ENCODE data around the gene PSORS1C2. TPM values are rescaled to one million over a fixed set of nuclear protein-coding genes. Genes with fewer than 3 reads are reported as not detected.

The PSORS1C2 gene
- total RNA-seq, 2 donors from 2014 or later = not detected

- H3K9me3 ChIP-seq = no peaks in the 10 kb centered on the region
- TF ChIP-seq POLR2A (IDR thresholded peaks at IDR 0.05) = no peak
- no peak for TF ChIP-seq CTCF (IDR thresholded peaks at IDR 0.05)
- WGBS, 2 donors = 56 to 63% methylated on average over 4 of the region's 4 CpGs
- no peak overlapping the region for H3K4me3 ChIP-seq
- no peaks in the 10 kb centered on the region for H3K4me1 ChIP-seq
- no peak overlapping the region for H3K27ac ChIP-seq
- H3K36me3 ChIP-seq (replicated peaks in 1 of 2; ENCODE audit: insufficient read depth in 1 of 2, low read depth in 2 of 2) = no peaks in the 10 kb centered on the region
- intact Hi-C loops (cut with DNase I) = no loop called here
- no peak for ATAC-seq
- no peak for DNase-seq
- H3K27me3 ChIP-seq = no peaks in the 10 kb centered on the region
Observed at GRCh38 chr6:31107052-31107451, 31.8 kb downstream of the PSORS1C2 start.

GRCh38 chr6:31103136-31103535, 35.7 kb downstream of the PSORS1C2 start:
- Histone ChIP-seq H3K9me3 (no peaks in the 10 kb centered on the region), H3K27me3 (no peaks in the 10 kb centered on the region), H3K36me3 (replicated peaks in 1 of 2; ENCODE audit: insufficient read depth in 1 of 2, low read depth in 2 of 2) (no peaks in the 10 kb centered on the region), H3K4me3 (no peak overlapping the region), H3K4me1 (no peaks in the 10 kb centered on the region), H3K27ac (no peak overlapping the region)
- TF ChIP-seq CTCF (IDR thresholded peaks at IDR 0.05) (no peak), POLR2A (IDR thresholded peaks at IDR 0.05) (no peak)
- ATAC-seq = no peak
- DNase-seq = no peak
- intact Hi-C loops (cut with DNase I) = no loop called here
- WGBS, 2 donors = 95% methylated on average over 2 of the region's 2 CpGs; no CpG with 5 or more reads in 1 of the 2 donors

- Histone ChIP-seq H3K9me3 (no peaks in the 10 kb centered on the region), H3K36me3 (replicated peaks in 1 of 2; ENCODE audit: insufficient read depth in 1 of 2, low read depth in 2 of 2) (no peaks in the 10 kb centered on the region), H3K27me3 (no peaks in the 10 kb centered on the region), H3K4me1 (peaks cover 13% of the 10 kb centered on the region), H3K4me3 (no peak overlapping the region), H3K27ac (no peak overlapping the region)
- DNase-seq = no peak
- WGBS, 2 donors = 89 to 91% methylated on average over 4 of the region's 4 CpGs
- TF ChIP-seq POLR2A (IDR thresholded peaks at IDR 0.05) = no peak
- no peak for TF ChIP-seq CTCF (IDR thresholded peaks at IDR 0.05)
- intact Hi-C loops (cut with DNase I) = no loop called here
- no peak for ATAC-seq
Observed at GRCh38 chr6:31098449-31098938, 40.4 kb downstream of the PSORS1C2 start.

DNA sequence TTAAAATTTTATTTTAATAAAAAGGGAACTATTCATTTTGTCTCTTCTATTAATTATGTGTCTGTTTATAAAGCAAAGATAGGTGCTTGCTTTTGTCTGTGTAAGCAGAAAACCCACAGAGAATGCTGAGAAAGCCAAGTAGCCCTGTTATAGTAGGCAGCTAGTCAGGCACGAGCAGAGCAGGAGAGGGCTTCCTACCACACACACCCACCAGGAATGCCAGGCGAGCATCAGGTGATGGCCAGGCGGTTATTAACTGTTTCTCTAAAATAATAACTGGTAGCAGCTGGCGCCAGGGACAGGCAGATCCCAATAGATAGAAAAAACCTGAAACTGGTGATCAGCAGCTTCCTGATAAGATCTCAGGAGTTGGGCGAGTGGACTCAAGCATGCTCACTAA, 42.2 kb downstream of the PSORS1C2 start:
- intact Hi-C loops (cut with DNase I) = no loop called here
- Histone ChIP-seq H3K27me3 (no peaks in the 10 kb centered on the region), H3K9me3 (no peaks in the 10 kb centered on the region), H3K27ac (no peak overlapping the region), H3K4me1 (peaks cover 13% of the 10 kb centered on the region), H3K36me3 (replicated peaks in 1 of 2; ENCODE audit: insufficient read depth in 1 of 2, low read depth in 2 of 2) (no peaks in the 10 kb centered on the region), H3K4me3 (no peak overlapping the region)
- 65 to 75% methylated on average over 5 of the region's 5 CpGs for WGBS, 2 donors
- no peak for TF ChIP-seq CTCF (IDR thresholded peaks at IDR 0.05)
- TF ChIP-seq POLR2A (IDR thresholded peaks at IDR 0.05) = no peak
- no peak for DNase-seq
- ATAC-seq = no peak

DNA sequence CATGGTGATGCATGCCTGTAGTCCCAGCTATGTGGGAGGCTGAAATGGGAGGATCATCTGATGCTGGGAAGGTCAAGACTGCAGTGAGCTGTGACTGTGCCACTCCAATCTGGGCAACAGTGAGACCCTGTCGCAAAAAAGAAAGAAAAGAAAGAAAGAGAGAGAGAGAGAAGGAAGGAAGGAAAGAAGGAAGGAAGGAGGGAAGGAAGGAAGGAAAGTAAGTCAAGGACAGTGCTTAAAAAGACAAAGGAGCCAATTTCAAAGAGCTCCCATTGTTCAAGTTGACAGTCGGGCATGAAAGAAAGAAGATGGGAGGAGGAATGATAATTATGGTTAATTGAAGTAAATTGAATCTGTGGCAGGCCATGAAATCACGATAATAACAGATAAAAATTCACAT, 42.7 kb downstream of the PSORS1C2 start:
- ATAC-seq (no peak), DNase-seq (no peak)
- Histone ChIP-seq H3K27ac (no peak overlapping the region), H3K36me3 (replicated peaks in 1 of 2; ENCODE audit: insufficient read depth in 1 of 2, low read depth in 2 of 2) (no peaks in the 10 kb centered on the region), H3K4me3 (no peak overlapping the region), H3K27me3 (no peaks in the 10 kb centered on the region), H3K9me3 (no peaks in the 10 kb centered on the region), H3K4me1 (peaks cover 13% of the 10 kb centered on the region)
- WGBS, 2 donors = 75 to 77% methylated on average over 3 of the region's 3 CpGs
- intact Hi-C loops (cut with DNase I) = no loop called here
- TF ChIP-seq POLR2A (IDR thresholded peaks at IDR 0.05) (no peak), CTCF (IDR thresholded peaks at IDR 0.05) (no peak)

All from body of pancreas (tissue), 4 donors.